Stimulated activated naive CD4-positive, alpha-beta T cell treated with Interleukin-2 at 50 U/mL for 16 hours (primary cell): ENCODE measurements around the gene SNX17.
A peak's percentile ranks its signal among the peaks of the same experiment; 100 is the strongest.

Experiments
- DNase-seq: peaks from one replicate; lab custom pipeline; 2025; lab: John Stamatoyannopoulos, UW

SNX17 gene

GRCh38 chr2:27363933-27364332, 6.5 kb upstream of the SNX17 start:
- no peak for DNase-seq

GRCh38 chr2:27369471-27370025, 868 bp upstream of the SNX17 start:
- no peak for DNase-seq

- DNase-seq = no peak
Observed at GRCh38 chr2:27370816-27371620, 602 bp downstream of the SNX17 start.

- no peak for DNase-seq
Observed at GRCh38 chr2:27372937-27373336, 2.5 kb downstream of the SNX17 start.

GRCh38 chr2:27373567-27373966, 3.2 kb downstream of the SNX17 start:
- no peak for DNase-seq

GRCh38 chr2:27375513-27376099, 5.2 kb downstream of the SNX17 start:
- no peak for DNase-seq

GRCh38 chr2:27376151-27376865, 5.9 kb downstream of the SNX17 start:
- no peak for DNase-seq

- DNase-seq = no peak
Observed at GRCh38 chr2:27376866-27377617, 6.6 kb downstream of the SNX17 start.

GRCh38 chr2:27377618-27378095, 7.2 kb downstream of the SNX17 start:
- DNase-seq = no peak

- no peak for DNase-seq
Observed at GRCh38 chr2:27378096-27378808, 7.8 kb downstream of the SNX17 start.

- no peak for DNase-seq
Observed at GRCh38 chr2:27378809-27379290, 8.4 kb downstream of the SNX17 start.

GRCh38 chr2:27379383-27379835, 9.0 kb downstream of the SNX17 start:
- no peak for DNase-seq

GRCh38 chr2:27379836-27380625, 9.6 kb downstream of the SNX17 start:
- peak; percentile 63 for DNase-seq

- peak; percentile 83 for DNase-seq
Observed at GRCh38 chr2:27380626-27381545, 10.5 kb downstream of the SNX17 start, which contains the start of gene ZNF513. TSS of gene ZNF513 (minus strand) at chr2:27380734. CDS start at chr2:27380526, 208 bp downstream.

GRCh38 chr2:27381577-27382181, 11.3 kb downstream of the SNX17 start:
- DNase-seq = no peak

- no peak for DNase-seq
Observed at GRCh38 chr2:27390822-27391679, 20.6 kb downstream of the SNX17 start.

- DNase-seq = no peak
Observed at GRCh38 chr2:27393225-27393624, 22.8 kb downstream of the SNX17 start.
